SK-N-SH treated with all-trans-retinoic acid at 6 μM for 48 hours (cell line): ENCODE results near the gene LRP5.
"Not testable (repeated sequence)": the region's sequence is repeated elsewhere in the genome, so short reads cannot be mapped to it uniquely, and the experiment has no call there.

Experiments used
- ATAC-seq: fragments of 200-7000 bp; cut with Tn5 transposase; 3 replicates; pipeline ENCODE4 v1.9.1; 2020; ENCODE audit warnings: mild to moderate bottlenecking, moderate library complexity
- ARNTL ChIP-seq: fragments of 450-650 bp; formaldehyde crosslinking; IDR thresholded peaks from 2 replicates; pipeline ENCODE4 v1.5.0; 2020; ENCODE audit warnings: low read depth, mild to moderate bottlenecking, moderate library complexity, borderline replicate concordance
- BACH2 ChIP-seq: fragments of 250-450 bp; sonication (Bioruptor Pico); IDR thresholded peaks from 2 replicates; pipeline ENCODE4 v1.9.0; 2021; ENCODE audit warnings: mild to moderate bottlenecking, borderline replicate concordance
- CSDC2 ChIP-seq: fragments of 250-450 bp; sonication (Bioruptor Pico); IDR thresholded peaks from 2 replicates; pipeline ENCODE4 v1.5.0; 2020; ENCODE audit warnings: mild to moderate bottlenecking, moderate library complexity
- ESRRG ChIP-seq: fragments of 250-450 bp; sonication (Bioruptor Pico); IDR thresholded peaks from 2 replicates; pipeline ENCODE4 v1.6.1; 2021; ENCODE audit warnings: mild to moderate bottlenecking
- GLIS3 ChIP-seq: fragments of 250-450 bp; sonication (Bioruptor Pico); IDR thresholded peaks from 2 replicates; pipeline ENCODE4 v1.5.0; 2020; ENCODE audit warnings: mild to moderate bottlenecking, moderate library complexity
- ISL1 ChIP-seq: fragments of 250-450 bp; sonication (Bioruptor Pico); IDR thresholded peaks from 2 replicates; pipeline ENCODE4 v2.1.2; 2022; ENCODE audit warnings: mild to moderate bottlenecking, moderate library complexity
- PPARA ChIP-seq: fragments of 250-450 bp; sonication (Bioruptor Pico); IDR thresholded peaks from 2 replicates; pipeline ENCODE4 v1.5.0; 2020; ENCODE audit warnings: mild to moderate bottlenecking, borderline replicate concordance
- RARB ChIP-seq: fragments of 250-450 bp; sonication (Bioruptor Pico); IDR thresholded peaks from 2 replicates; pipeline ENCODE4 v1.8.0; 2021; ENCODE audit warnings: mild to moderate bottlenecking, moderate library complexity
- TCF4 ChIP-seq: fragments of 250-450 bp; sonication (Bioruptor Pico); IDR thresholded peaks from 2 replicates; pipeline ENCODE4 v1.8.0; 2021; ENCODE audit warnings: mild to moderate bottlenecking, moderate library complexity, borderline replicate concordance
- TOX ChIP-seq: fragments of 250-450 bp; sonication (Bioruptor Pico); IDR thresholded peaks from 2 replicates; pipeline ENCODE4 v1.8.0; 2021; ENCODE audit warnings: mild to moderate bottlenecking, moderate library complexity, borderline replicate concordance
- ZC3H10 ChIP-seq: fragments of 250-450 bp; sonication (Bioruptor Pico); IDR thresholded peaks from 2 replicates; pipeline ENCODE4 v1.5.1; 2021; ENCODE audit warnings: mild to moderate bottlenecking, moderate library complexity
- ZFP3 ChIP-seq: fragments of 250-450 bp; sonication (Bioruptor Pico); IDR thresholded peaks from 2 replicates; pipeline ENCODE4 v1.5.0; 2020; ENCODE audit warnings: mild to moderate bottlenecking, moderate library complexity
- ZFP30 ChIP-seq: fragments of 450-650 bp; formaldehyde crosslinking; IDR thresholded peaks from 2 replicates; pipeline ENCODE4 v1.5.0; 2022; ENCODE audit warnings: mild to moderate bottlenecking, moderate library complexity
- ZNF565 ChIP-seq: fragments of 450-650 bp; formaldehyde crosslinking; conservative IDR thresholded peaks from 2 replicates; pipeline ENCODE4 v1.5.0; 2020; ENCODE audit warnings: low read depth, mild to moderate bottlenecking, moderate library complexity
- ZNF70 ChIP-seq: fragments of 450-650 bp; formaldehyde crosslinking; IDR thresholded peaks from 2 replicates; pipeline ENCODE4 v1.5.0; 2020; ENCODE audit warnings: mild to moderate bottlenecking, moderate library complexity
- ZNF8 ChIP-seq: fragments of 450-650 bp; formaldehyde crosslinking; IDR thresholded peaks from 2 replicates; pipeline ENCODE4 v1.5.0; 2020; ENCODE audit warnings: mild to moderate bottlenecking, moderate library complexity
- TF ChIP-seq, protein P1 (sequence below): fragments of 250-450 bp; sonication (Bioruptor Pico); IDR thresholded peaks from 2 replicates; pipeline ENCODE4 v1.8.0; 2020; ENCODE audit warnings: mild to moderate bottlenecking, moderate library complexity, borderline replicate concordance
- TF ChIP-seq, protein P2 (sequence below): fragments of 250-450 bp; sonication (Bioruptor Pico); IDR thresholded peaks from 2 replicates; pipeline ENCODE4 v1.8.0; 2021; ENCODE audit warnings: low read depth, mild to moderate bottlenecking, moderate library complexity, borderline replicate concordance
- TF ChIP-seq, protein P3 (sequence below): fragments of 250-450 bp; sonication (Bioruptor Pico); IDR thresholded peaks from 2 replicates; pipeline ENCODE4 v1.5.1; 2021; ENCODE audit warnings: mild to moderate bottlenecking, moderate library complexity
- TF ChIP-seq, protein P4 (sequence below): fragments of 250-450 bp; sonication (Bioruptor Pico); IDR thresholded peaks from 2 replicates; pipeline ENCODE4 v1.5.1; 2020; ENCODE audit warnings: low read depth, mild to moderate bottlenecking, moderate library complexity
- TF ChIP-seq, protein P5 (sequence below): fragments of 250-450 bp; sonication (Bioruptor Pico); IDR thresholded peaks from 2 replicates; pipeline ENCODE4 v1.5.0; 2020; ENCODE audit warnings: mild to moderate bottlenecking, moderate library complexity

The LRP5 gene

DNA sequence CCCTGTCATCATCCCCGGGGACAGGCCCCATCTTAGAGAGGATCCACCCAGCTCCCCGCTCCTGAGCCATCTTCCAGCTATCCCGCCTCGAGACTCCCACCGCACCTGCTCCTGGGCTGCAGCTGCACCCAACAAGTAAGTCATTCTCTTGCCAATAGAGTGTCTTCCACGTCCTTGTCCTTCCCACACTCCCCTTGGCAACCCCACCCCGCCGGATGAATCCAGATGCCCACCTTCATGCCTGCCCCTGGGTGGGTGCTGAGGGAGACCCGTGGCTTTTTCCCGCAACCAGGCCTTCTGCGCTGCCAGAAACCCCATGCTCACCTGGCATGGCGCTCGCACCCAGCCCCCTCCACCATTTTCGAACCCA, 29.5 kb upstream of the LRP5 start:
- TF ChIP-seq, protein P1, sequence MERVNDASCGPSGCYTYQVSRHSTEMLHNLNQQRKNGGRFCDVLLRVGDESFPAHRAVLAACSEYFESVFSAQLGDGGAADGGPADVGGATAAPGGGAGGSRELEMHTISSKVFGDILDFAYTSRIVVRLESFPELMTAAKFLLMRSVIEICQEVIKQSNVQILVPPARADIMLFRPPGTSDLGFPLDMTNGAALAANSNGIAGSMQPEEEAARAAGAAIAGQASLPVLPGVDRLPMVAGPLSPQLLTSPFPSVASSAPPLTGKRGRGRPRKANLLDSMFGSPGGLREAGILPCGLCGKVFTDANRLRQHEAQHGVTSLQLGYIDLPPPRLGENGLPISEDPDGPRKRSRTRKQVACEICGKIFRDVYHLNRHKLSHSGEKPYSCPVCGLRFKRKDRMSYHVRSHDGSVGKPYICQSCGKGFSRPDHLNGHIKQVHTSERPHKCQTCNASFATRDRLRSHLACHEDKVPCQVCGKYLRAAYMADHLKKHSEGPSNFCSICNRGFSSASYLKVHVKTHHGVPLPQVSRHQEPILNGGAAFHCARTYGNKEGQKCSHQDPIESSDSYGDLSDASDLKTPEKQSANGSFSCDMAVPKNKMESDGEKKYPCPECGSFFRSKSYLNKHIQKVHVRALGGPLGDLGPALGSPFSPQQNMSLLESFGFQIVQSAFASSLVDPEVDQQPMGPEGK (CRISPR knock-in tag): no peak
- no peak for TF ChIP-seq TCF4
- TF ChIP-seq, protein P2, sequence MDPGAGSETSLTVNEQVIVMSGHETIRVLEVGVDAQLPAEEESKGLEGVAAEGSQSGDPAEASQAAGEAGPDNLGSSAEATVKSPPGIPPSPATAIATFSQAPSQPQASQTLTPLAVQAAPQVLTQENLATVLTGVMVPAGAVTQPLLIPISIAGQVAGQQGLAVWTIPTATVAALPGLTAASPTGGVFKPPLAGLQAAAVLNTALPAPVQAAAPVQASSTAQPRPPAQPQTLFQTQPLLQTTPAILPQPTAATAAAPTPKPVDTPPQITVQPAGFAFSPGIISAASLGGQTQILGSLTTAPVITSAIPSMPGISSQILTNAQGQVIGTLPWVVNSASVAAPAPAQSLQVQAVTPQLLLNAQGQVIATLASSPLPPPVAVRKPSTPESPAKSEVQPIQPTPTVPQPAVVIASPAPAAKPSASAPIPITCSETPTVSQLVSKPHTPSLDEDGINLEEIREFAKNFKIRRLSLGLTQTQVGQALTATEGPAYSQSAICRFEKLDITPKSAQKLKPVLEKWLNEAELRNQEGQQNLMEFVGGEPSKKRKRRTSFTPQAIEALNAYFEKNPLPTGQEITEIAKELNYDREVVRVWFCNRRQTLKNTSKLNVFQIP (CRISPR knock-in tag): no peak
- no peak for TF ChIP-seq ZFP3 (CRISPR knock-in tag)
- no peak for TF ChIP-seq ZNF8
- TF ChIP-seq ZC3H10 (CRISPR knock-in tag): no peak
- no peak for TF ChIP-seq ARNTL (CRISPR knock-in tag)
- no peak for TF ChIP-seq ESRRG (CRISPR knock-in tag)
- TF ChIP-seq BACH2 (CRISPR knock-in tag): no peak
- TF ChIP-seq PPARA (CRISPR knock-in tag): no peak
- TF ChIP-seq ZFP30: no peak
- no peak for TF ChIP-seq TOX (CRISPR knock-in tag)
- ATAC-seq: no peak

DNA sequence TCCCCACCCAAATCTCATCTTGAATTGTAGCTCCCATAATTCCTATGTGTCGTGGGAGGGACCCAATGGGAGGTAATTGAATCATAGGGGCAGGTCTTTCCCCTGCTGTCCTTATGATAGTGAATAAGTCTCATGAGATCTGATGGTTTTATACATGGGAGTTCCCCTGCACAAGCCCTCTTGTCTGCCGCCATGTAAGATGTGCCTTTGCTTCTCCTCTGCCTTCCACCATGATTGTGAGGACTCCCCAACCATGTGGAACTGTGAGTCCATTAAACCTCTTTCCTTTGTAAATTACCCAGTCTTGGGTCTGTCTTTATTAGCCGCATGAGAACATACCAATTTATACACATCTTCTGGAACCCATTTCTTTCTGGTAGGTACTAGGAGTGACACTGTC, 27.8 kb upstream of the LRP5 start:
- ATAC-seq: not testable (repeated sequence)

DNA sequence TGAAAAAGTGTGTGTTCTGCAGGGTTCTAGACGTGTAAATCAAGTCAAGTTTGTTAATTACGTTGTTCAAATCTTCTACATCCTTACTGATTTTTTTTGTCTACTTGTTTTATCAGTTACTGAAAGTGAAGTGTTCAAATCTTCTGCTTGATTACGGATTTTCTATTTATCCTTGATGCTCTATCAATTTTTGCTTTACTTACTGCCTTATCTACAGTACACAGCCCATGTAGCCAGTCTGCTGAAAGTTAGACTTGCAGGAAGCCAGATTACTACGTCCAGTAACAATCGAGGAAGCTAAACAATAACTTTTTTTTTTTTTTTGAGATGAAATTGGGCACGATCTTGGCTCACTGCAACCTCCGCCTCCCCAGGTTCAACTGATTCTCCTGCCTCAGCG, 25.0 kb upstream of the LRP5 start:
- ATAC-seq: no peak
- TF ChIP-seq GLIS3 (CRISPR knock-in tag) (no peak), ZNF8 (no peak), BACH2 (CRISPR knock-in tag) (no peak), ZNF70 (CRISPR knock-in tag) (no peak), ISL1 (CRISPR knock-in tag) (no peak), ZC3H10 (CRISPR knock-in tag) (no peak), RARB (CRISPR knock-in tag) (no peak), ESRRG (CRISPR knock-in tag) (no peak), PPARA (CRISPR knock-in tag) (no peak), TOX (CRISPR knock-in tag) (no peak), ZNF565 (no peak), ZFP30 (no peak), TCF4 (no peak), ARNTL (CRISPR knock-in tag) (no peak)
- TF ChIP-seq, protein P3, sequence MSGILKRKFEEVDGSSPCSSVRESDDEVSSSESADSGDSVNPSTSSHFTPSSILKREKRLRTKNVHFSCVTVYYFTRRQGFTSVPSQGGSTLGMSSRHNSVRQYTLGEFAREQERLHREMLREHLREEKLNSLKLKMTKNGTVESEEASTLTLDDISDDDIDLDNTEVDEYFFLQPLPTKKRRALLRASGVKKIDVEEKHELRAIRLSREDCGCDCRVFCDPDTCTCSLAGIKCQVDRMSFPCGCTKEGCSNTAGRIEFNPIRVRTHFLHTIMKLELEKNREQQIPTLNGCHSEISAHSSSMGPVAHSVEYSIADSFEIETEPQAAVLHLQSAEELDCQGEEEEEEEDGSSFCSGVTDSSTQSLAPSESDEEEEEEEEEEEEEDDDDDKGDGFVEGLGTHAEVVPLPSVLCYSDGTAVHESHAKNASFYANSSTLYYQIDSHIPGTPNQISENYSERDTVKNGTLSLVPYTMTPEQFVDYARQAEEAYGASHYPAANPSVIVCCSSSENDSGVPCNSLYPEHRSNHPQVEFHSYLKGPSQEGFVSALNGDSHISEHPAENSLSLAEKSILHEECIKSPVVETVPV: no peak
- TF ChIP-seq, protein P1 (CRISPR knock-in tag): no peak
- TF ChIP-seq, protein P4, sequence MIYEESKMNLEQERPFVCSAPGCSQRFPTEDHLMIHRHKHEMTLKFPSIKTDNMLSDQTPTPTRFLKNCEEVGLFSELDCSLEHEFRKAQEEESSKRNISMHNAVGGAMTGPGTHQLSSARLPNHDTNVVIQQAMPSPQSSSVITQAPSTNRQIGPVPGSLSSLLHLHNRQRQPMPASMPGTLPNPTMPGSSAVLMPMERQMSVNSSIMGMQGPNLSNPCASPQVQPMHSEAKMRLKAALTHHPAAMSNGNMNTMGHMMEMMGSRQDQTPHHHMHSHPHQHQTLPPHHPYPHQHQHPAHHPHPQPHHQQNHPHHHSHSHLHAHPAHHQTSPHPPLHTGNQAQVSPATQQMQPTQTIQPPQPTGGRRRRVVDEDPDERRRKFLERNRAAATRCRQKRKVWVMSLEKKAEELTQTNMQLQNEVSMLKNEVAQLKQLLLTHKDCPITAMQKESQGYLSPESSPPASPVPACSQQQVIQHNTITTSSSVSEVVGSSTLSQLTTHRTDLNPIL: no peak

DNA sequence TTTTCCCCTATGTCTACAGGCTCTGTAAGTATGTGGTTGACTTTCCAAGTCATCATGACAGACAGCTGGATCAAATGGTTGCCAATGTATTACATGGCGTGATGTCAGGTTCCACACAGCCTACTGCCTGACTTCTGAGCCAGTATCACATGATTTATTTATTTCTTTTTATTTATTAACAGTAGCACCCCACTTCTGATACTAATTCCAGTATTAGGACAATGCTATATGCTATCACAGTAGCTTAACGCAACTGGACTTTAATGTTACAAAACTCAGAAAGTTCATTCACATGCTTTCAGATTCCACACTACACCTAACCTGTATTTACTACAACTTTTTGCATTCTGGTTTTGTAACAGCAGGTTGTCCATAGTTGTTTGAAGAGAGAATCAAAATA, 22.9 kb upstream of the LRP5 start:
- no peak for ATAC-seq
- no peak for TF ChIP-seq CSDC2
- TF ChIP-seq, protein P5, sequence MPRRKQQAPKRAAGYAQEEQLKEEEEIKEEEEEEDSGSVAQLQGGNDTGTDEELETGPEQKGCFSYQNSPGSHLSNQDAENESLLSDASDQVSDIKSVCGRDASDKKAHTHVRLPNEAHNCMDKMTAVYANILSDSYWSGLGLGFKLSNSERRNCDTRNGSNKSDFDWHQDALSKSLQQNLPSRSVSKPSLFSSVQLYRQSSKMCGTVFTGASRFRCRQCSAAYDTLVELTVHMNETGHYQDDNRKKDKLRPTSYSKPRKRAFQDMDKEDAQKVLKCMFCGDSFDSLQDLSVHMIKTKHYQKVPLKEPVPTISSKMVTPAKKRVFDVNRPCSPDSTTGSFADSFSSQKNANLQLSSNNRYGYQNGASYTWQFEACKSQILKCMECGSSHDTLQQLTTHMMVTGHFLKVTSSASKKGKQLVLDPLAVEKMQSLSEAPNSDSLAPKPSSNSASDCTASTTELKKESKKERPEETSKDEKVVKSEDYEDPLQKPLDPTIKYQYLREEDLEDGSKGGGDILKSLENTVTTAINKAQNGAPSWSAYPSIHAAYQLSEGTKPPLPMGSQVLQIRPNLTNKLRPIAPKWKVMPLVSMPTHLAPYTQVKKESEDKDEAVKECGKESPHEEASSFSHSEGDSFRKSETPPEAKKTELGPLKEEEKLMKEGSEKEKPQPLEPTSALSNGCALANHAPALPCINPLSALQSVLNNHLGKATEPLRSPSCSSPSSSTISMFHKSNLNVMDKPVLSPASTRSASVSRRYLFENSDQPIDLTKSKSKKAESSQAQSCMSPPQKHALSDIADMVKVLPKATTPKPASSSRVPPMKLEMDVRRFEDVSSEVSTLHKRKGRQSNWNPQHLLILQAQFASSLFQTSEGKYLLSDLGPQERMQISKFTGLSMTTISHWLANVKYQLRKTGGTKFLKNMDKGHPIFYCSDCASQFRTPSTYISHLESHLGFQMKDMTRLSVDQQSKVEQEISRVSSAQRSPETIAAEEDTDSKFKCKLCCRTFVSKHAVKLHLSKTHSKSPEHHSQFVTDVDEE (CRISPR knock-in tag): no peak
- no peak for TF ChIP-seq ISL1 (CRISPR knock-in tag)
- TF ChIP-seq ZNF70 (CRISPR knock-in tag): no peak
- TF ChIP-seq GLIS3 (CRISPR knock-in tag): no peak
- no peak for TF ChIP-seq BACH2 (CRISPR knock-in tag)
- TF ChIP-seq ARNTL (CRISPR knock-in tag): no peak
- no peak for TF ChIP-seq ZFP3 (CRISPR knock-in tag)
- TF ChIP-seq TCF4: no peak
- no peak for TF ChIP-seq RARB (CRISPR knock-in tag)
- no peak for TF ChIP-seq PPARA (CRISPR knock-in tag)
- no peak for TF ChIP-seq ZC3H10 (CRISPR knock-in tag)
- TF ChIP-seq, protein P2 (CRISPR knock-in tag): no peak
